Effector memory CD4-positive, alpha-beta T cell (primary cell): ENCODE results near the gene SOX30.

Experiments used
- DNase-seq, 3 donors: peaks; one replicate each; pipeline ENCODE4 v3.0.0-alpha.2; 2020
- H3K27ac ChIP-seq: 2 replicates; pipeline ENCODE4 v1.7.0; 2013; ENCODE audit warnings: mild to moderate bottlenecking, low read length, moderate library complexity; ENCODE audit not compliant: insufficient read depth, poor library complexity, severe bottlenecking
- H3K27me3 ChIP-seq: replicated peaks from 2 replicates; pipeline ENCODE4 v1.7.0; 2013; ENCODE audit warnings: mild to moderate bottlenecking, low read length; ENCODE audit not compliant: insufficient read depth, control insufficient read depth, poor library complexity, severe bottlenecking
- H3K36me3 ChIP-seq: 2 replicates; pipeline ENCODE4 v1.7.0; 2013; ENCODE audit warnings: mild to moderate bottlenecking, low read length, moderate library complexity; ENCODE audit not compliant: control insufficient read depth, insufficient read depth
- H3K4me1 ChIP-seq: 2 replicates; pipeline ENCODE4 v1.7.0; 2013; ENCODE audit warnings: low read length, mild to moderate bottlenecking; ENCODE audit not compliant: control insufficient read depth, insufficient read depth, poor library complexity, severe bottlenecking
- H3K4me3 ChIP-seq: 2 replicates; pipeline ENCODE4 v1.7.0; 2013; ENCODE audit warnings: low read length, low read depth, mild to moderate bottlenecking; ENCODE audit not compliant: insufficient read depth, poor library complexity, severe bottlenecking
- H3K9me3 ChIP-seq: 2 replicates; pipeline ENCODE4 v1.7.0; 2013; ENCODE audit warnings: mild to moderate bottlenecking, low read length, moderate library complexity; ENCODE audit not compliant: control insufficient read depth

SOX30 gene

DNA sequence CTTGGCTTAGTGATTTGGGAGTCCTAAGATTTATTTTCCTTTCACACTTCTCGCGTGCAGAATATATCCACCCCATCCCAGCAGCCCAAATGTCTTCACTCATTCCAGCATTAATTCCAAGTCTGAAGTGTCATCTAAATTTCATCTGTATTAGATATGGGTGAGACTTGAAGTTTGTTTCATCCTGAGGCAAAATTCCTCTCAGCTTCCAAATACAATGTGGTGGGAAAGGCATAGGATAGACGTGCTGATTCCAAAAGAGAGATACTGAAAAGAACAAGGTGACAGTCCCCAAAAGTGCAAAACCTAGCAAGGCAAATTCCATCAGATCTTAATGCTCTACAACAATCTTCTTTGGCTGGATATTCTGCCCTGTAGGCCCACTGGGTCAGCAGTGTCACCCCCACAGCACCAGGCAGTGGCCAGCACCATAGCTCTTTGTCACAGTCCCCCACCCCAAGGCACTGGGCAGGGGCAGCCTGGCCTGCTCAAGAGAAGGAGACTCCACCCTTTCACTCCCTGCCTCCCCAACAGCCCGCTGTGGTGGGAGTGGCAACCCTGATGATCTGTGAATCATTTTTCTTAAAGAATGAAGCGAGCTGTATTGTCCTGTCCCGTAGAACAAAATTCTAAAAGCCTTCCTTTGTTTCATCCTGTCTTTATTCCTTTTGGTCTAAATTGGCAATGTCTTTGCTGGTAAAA is 74.0 kb downstream of the SOX30 start:
- Histone ChIP-seq H3K9me3 (no peaks in the 10 kb centered on the region), H3K27me3 (no peaks in the 10 kb centered on the region), H3K4me3 (no peak overlapping the region), H3K27ac (no peak overlapping the region), H3K4me1 (peaks cover 15% of the 10 kb centered on the region), H3K36me3 (no peaks in the 10 kb centered on the region)
- no peak for DNase-seq

GRCh38 chr5:157576678-157577077 is 75.6 kb downstream of the SOX30 start:
- no peaks in the 10 kb centered on the region for H3K27me3 ChIP-seq
- peaks cover 8% of the 10 kb centered on the region for H3K4me1 ChIP-seq

More at GRCh38 chr5:157576678-157577077, 75.6 kb downstream of the SOX30 start:
- no peak for DNase-seq
- Histone ChIP-seq H3K9me3 (no peaks in the 10 kb centered on the region), H3K4me3 (no peak overlapping the region), H3K36me3 (no peaks in the 10 kb centered on the region), H3K27ac (no peak overlapping the region)
